Spleen (tissue), 11 donors: ENCODE results near the gene TRPM8. TPM values are rescaled to one million over a fixed set of nuclear protein-coding genes. Genes with fewer than 3 reads are reported as not detected.

Source experiments
- DNase-seq: peaks from one replicate; pipeline ENCODE4 v3.0.0-alpha.2; 2020
- H3K27ac ChIP-seq, 8 donors: fragments of 200-600 bp; sonication (generic) in 7 of 8; 1 replicate in 4 of 8; 2 replicates in 4 of 8; pipeline versions ENCODE4 v1.5.0 to v1.8.0; 2016 to 2021; ENCODE audit warnings: inconsistent platforms in 4 of 8, mild to moderate bottlenecking in 4 of 8, moderate library complexity in 1 of 8
- H3K27me3 ChIP-seq, 7 donors: fragments of 200-600 bp; sonication (generic) in 6 of 7; replicated peaks in 1 of 7; 1 replicate in 4 of 7; 2 replicates in 3 of 7; pipeline versions ENCODE4 v1.5.0 to v1.8.0; 2016 to 2021; ENCODE audit warnings: inconsistent platforms in 3 of 7, mild to moderate bottlenecking in 1 of 7
- H3K36me3 ChIP-seq, 6 donors: fragments of 200-600 bp; sonication (generic) in 5 of 6; 1 replicate in 4 of 6; 2 replicates in 2 of 6; pipeline versions ENCODE4 v1.5.0 to v1.8.0; 2016 to 2021; ENCODE audit warnings: inconsistent platforms in 2 of 6
- H3K4me1 ChIP-seq, 6 donors: fragments of 200-600 bp; sonication (generic) in 5 of 6; 1 replicate in 3 of 6; 2 replicates in 3 of 6; pipeline versions ENCODE4 v1.5.0 to v1.8.0; 2016 to 2021; ENCODE audit warnings: inconsistent platforms in 3 of 6
- H3K4me3 ChIP-seq, 8 donors: fragments of 200-600 bp; sonication (generic) in 7 of 8; 1 replicate in 4 of 8; 2 replicates in 4 of 8; pipeline versions ENCODE4 v1.5.0 to v1.8.0; 2016 to 2021; ENCODE audit warnings: inconsistent platforms in 4 of 8, mild to moderate bottlenecking in 4 of 8, moderate library complexity in 2 of 8
- H3K9me3 ChIP-seq, 8 donors: fragments of 200-600 bp; sonication (generic) in 7 of 8; 1 replicate in 4 of 8; 2 replicates in 4 of 8; pipeline versions ENCODE4 v1.5.0 to v1.8.0; 2016 to 2021; ENCODE audit warnings: inconsistent platforms in 4 of 8
- CTCF ChIP-seq, 11 experiments: fragments of 200-600 bp in 7 of 11; fragments of 450-650 bp in 4 of 11; sonication (generic) in 4 of 11; IDR thresholded peaks in 8 of 11; conservative IDR thresholded peaks in 3 of 11; 1 replicate in 7 of 11; 2 replicates in 4 of 11; pipeline versions ENCODE4 v1.4.0 to v1.8.0; 2016 to 2021; ENCODE audit warnings: antibody characterized with exemption in 11 of 11, inconsistent platforms in 4 of 11, mild to moderate bottlenecking in 1 of 11
- POLR2A ChIP-seq, 3 donors: fragments of 450-650 bp; IDR thresholded peaks; one replicate each; pipeline ENCODE4 v1.5.1; 2017; ENCODE audit warnings: antibody characterized with exemption in 3 of 3, mild to moderate bottlenecking in 1 of 3
- POLR2AphosphoS5 ChIP-seq, 3 donors: sonication (generic); formaldehyde crosslinking; IDR thresholded peaks; one replicate each; pipeline ENCODE4 v1.5.1; 2017; ENCODE audit warnings: antibody characterized with exemption in 3 of 3
- WGBS, 5 donors: extraction: QIAGEN DNeasy Blood & Tissue Kit in 3 of 5; methylation state at CpG; one replicate each; pipeline versions ENCODE4 v1.1.5 to v1.1.7; 2013 to 2018; 5-methylcytosine and 5-hydroxymethylcytosine counted together
- intact Hi-C: fragments of 100-400 bp; cut with DNase I; formaldehyde crosslinking; loops from one replicate; pipeline ENCODE4 v1.15.0; 2023; ENCODE audit warnings: low total_unique reads
- polyA plus RNA-seq, 3 donors: library from polyadenylated mRNA; stranded (reverse); fragments of 200-250 nt; gene quantifications; one replicate each; pipeline ENCODE4 v1.2.1, GENCODE V29; 2013
- total RNA-seq, 7 donors: library from RNA; depleted of rRNA in 3 of 7; stranded (reverse); fragments of >200 nt in 3 of 7; fragmentation: NEBNext Ultra II Directional in 4 of 7; extraction: Animal tissue kit (Norgen Biotek cat#: 25700) in 4 of 7; gene quantifications; one replicate each; pipeline versions ENCODE4 v1.1.0 to v1.2.1, GENCODE V29; 2016 to 2021
- donor health status: healthy with polysubstance abuse.
- donor health status: DM: no; HTN: no; CAD: no; lungs with moderate emphysema.
- donor health status: DM: no; HTN: no; CAD: no.
- donor health status: Bipolar disorder and iron deficiency.
- donor health status: healthy.
- donor health status: DM: no; HTN: no; CAD: no.
- donor health status: DM: yes; HTN: yes; CAD: no.

The TRPM8 gene
- total and polyA plus RNA-seq, 10 donors: 0.02 to 0.06 TPM; not detected in 8

- no peak overlapping the region for H3K27ac ChIP-seq
- H3K27me3 ChIP-seq: peaks cover 0 to 77% (median 23%) of the 10 kb centered on the region in 7 donors
- WGBS, 5 donors: 61 to 71% (median 62%) methylated on average over 12 of the region's 12 CpGs
- TF ChIP-seq CTCF (IDR thresholded peaks at IDR 0.05 in 8 of 11, conservative IDR thresholded peaks at IDR 0.05 in 3 of 11) (no peak), POLR2A (IDR thresholded peaks at IDR 0.05) (no peak), POLR2AphosphoS5 (IDR thresholded peaks at IDR 0.05) (no peak)
- H3K4me1 ChIP-seq: peaks cover 0 to 6% (median 0%) of the 10 kb centered on the region in 6 donors
- no peaks in the 10 kb centered on the region for H3K36me3 ChIP-seq
- intact Hi-C loops: no loop called here
- DNase-seq: no peak
- peaks cover 0 to 23% (median 14%) of the 10 kb centered on the region in 8 donors for H3K9me3 ChIP-seq
- H3K4me3 ChIP-seq: no peak overlapping the region
Measured at GRCh38 chr2:233940376-233941276, 23.5 kb downstream of the TRPM8 start.

GRCh38 chr2:233942731-233943130 is 25.6 kb downstream of the TRPM8 start:
- H3K27ac ChIP-seq: no peak overlapping the region
- H3K36me3 ChIP-seq: no peaks in the 10 kb centered on the region
- H3K27me3 ChIP-seq: peaks cover 0 to 66% (median 22%) of the 10 kb centered on the region in 7 donors
- H3K9me3 ChIP-seq: peaks cover 0 to 23% (median 14%) of the 10 kb centered on the region in 8 donors
- H3K4me1 ChIP-seq: peaks cover 0 to 6% (median 0%) of the 10 kb centered on the region in 6 donors
- TF ChIP-seq POLR2AphosphoS5 (IDR thresholded peaks at IDR 0.05) (no peak), POLR2A (IDR thresholded peaks at IDR 0.05) (no peak), CTCF (IDR thresholded peaks at IDR 0.05 in 8 of 11, conservative IDR thresholded peaks at IDR 0.05 in 3 of 11) (no peak)
- intact Hi-C loops: no loop called here
- DNase-seq: no peak
- H3K4me3 ChIP-seq: no peak overlapping the region
- 90 to 95% (median 93%) methylated on average over 4 of the region's 4 CpGs for WGBS, 5 donors

- no peak overlapping the region for H3K4me3 ChIP-seq
- H3K27me3 ChIP-seq: peaks cover 0 to 56% (median 7%) of the 10 kb centered on the region in 7 donors
- H3K9me3 ChIP-seq: peaks cover 0 to 23% (median 14%) of the 10 kb centered on the region in 8 donors
- no peak for DNase-seq
- H3K4me1 ChIP-seq: no peaks in the 10 kb centered on the region
- intact Hi-C loops: no loop called here
- H3K27ac ChIP-seq: no peak overlapping the region
- TF ChIP-seq POLR2A (IDR thresholded peaks at IDR 0.05) (no peak), CTCF (IDR thresholded peaks at IDR 0.05 in 8 of 11, conservative IDR thresholded peaks at IDR 0.05 in 3 of 11) (no peak), POLR2AphosphoS5 (IDR thresholded peaks at IDR 0.05) (no peak)
- no peaks in the 10 kb centered on the region for H3K36me3 ChIP-seq
- WGBS, 5 donors: 70 to 89% (median 83%) methylated on average over 1 of the region's 1 CpG
Measured at GRCh38 chr2:233944269-233944668, 27.1 kb downstream of the TRPM8 start.

GRCh38 chr2:233944722-233945121 is 27.5 kb downstream of the TRPM8 start:
- DNase-seq: no peak
- Histone ChIP-seq H3K4me1 (no peaks in the 10 kb centered on the region), H3K9me3 (peaks cover 0 to 23% (median 14%) of the 10 kb centered on the region in 8 donors), H3K4me3 (no peak overlapping the region), H3K27ac (no peak overlapping the region), H3K36me3 (no peaks in the 10 kb centered on the region), H3K27me3 (peaks cover 0 to 52% (median 2%) of the 10 kb centered on the region in 7 donors)
- no peak for TF ChIP-seq POLR2A (IDR thresholded peaks at IDR 0.05)
- no peak for TF ChIP-seq CTCF (IDR thresholded peaks at IDR 0.05 in 8 of 11, conservative IDR thresholded peaks at IDR 0.05 in 3 of 11)
- TF ChIP-seq POLR2AphosphoS5 (IDR thresholded peaks at IDR 0.05): no peak
- WGBS, 5 donors: 58 to 81% (median 61%) methylated on average over 1 of the region's 1 CpG
- intact Hi-C loops: no loop called here
